ENCODE data around the gene HYAL1.

DNA sequence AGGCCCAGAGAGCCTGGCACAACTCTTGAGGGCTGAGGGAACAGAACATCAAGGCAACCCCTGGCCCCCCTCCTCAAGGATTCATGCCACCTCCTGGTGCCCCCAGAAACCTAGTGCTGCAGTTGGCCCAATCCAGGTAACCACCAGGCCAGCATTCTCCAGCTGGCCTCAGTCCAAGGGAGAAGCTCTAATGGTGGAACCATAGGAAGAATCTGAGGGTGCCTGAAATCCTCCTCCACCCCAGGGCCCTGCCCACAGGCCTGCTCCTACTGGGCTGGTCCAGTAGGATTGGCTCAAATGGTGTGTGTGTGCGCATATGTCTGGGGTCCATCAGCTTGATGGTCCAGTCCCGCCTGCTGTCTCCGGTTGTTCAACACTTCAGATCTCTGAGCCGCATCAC is 11.4 kb upstream of the HYAL1 start:
- no peak for TF ChIP-seq POLR2AphosphoS5 (IDR thresholded peaks at IDR 0.05; ENCODE audit: low read depth, low read length)
- TF ChIP-seq POLR2A (IDR thresholded peaks at IDR 0.05; ENCODE audit: low read depth, low read length) = no peak
- no peak for TF ChIP-seq TAF1 (IDR thresholded peaks at IDR 0.05; ENCODE audit: low read depth, low read length)
